Smooth muscle cell (in vitro differentiated cells): ENCODE data around the gene BTBD19. TPM values are rescaled to one million over a fixed set of nuclear protein-coding genes. Genes with fewer than 3 reads are reported as not detected.

Source experiments
- DNase-seq: peaks from one replicate; lab custom pipeline; 2025; ENCODE audit not compliant: unreplicated experiment; lab: John Stamatoyannopoulos, UW
- H2AFZ ChIP-seq: fragments of 200-600 bp; sonication (generic); 2 replicates; pipeline ENCODE4 v1.6.0; 2016; ENCODE audit warnings: antibody characterized with exemption, low read depth, mild to moderate bottlenecking
- H3F3A ChIP-seq: fragments of 200-600 bp; sonication (generic); 2 replicates; pipeline ENCODE4 v1.6.0; 2017; ENCODE audit warnings: antibody characterized with exemption, low read depth
- H3K27ac ChIP-seq: fragments of 200-600 bp; sonication (generic); 2 replicates; pipeline ENCODE4 v1.5.1; 2016; ENCODE audit warnings: low read depth, mild to moderate bottlenecking
- H3K27me3 ChIP-seq: fragments of 200-600 bp; sonication (generic); 2 replicates; pipeline ENCODE4 v1.6.1; 2016; ENCODE audit warnings: low read depth, mild to moderate bottlenecking
- H3K36me3 ChIP-seq: fragments of 200-600 bp; sonication (generic); 2 replicates; pipeline ENCODE4 v1.5.1; 2016; ENCODE audit warnings: low read depth
- H3K4me1 ChIP-seq: fragments of 200-600 bp; sonication (generic); 2 replicates; pipeline ENCODE4 v1.5.1; 2016; ENCODE audit warnings: low read depth
- H3K4me2 ChIP-seq: fragments of 200-600 bp; sonication (generic); 2 replicates; pipeline ENCODE4 v1.6.0; 2016; ENCODE audit warnings: mild to moderate bottlenecking
- H3K4me3 ChIP-seq: fragments of 200-600 bp; sonication (generic); 2 replicates; pipeline ENCODE4 v1.5.1; 2016; ENCODE audit warnings: mild to moderate bottlenecking
- H3K79me2 ChIP-seq: fragments of 200-600 bp; sonication (generic); 2 replicates; pipeline ENCODE4 v1.6.0; 2016; ENCODE audit warnings: low read depth, mild to moderate bottlenecking
- H3K9ac ChIP-seq: fragments of 200-600 bp; sonication (generic); 2 replicates; pipeline ENCODE4 v1.6.0; 2016; ENCODE audit warnings: low read depth
- H3K9me3 ChIP-seq: fragments of 200-600 bp; sonication (generic); replicated peaks from 2 replicates; pipeline ENCODE4 v1.5.1; 2016; ENCODE audit warnings: low read depth
- H4K20me1 ChIP-seq: fragments of 200-600 bp; sonication (generic); 2 replicates; pipeline ENCODE4 v1.6.0; 2016; ENCODE audit warnings: low read depth
- WGBS: methylation state at CpG from one replicate; pipeline ENCODE4 v1.1.7; 2016; ENCODE audit warnings: low lambda C conversion rate; 5-methylcytosine and 5-hydroxymethylcytosine counted together
- polyA plus RNA-seq: library from polyadenylated mRNA; unstranded; fragments of >200 nt; fragmentation: Nextera tagmentation; extraction: Ambion mirVana; gene quantifications from 2 replicates; pipeline ENCODE4 v1.2.1, GENCODE V29; 2016
- total RNA-seq: library from RNA; depleted of rRNA; stranded (reverse); fragments of >200 nt; gene quantifications from 2 replicates; pipeline ENCODE4 v1.2.3, GENCODE V29; 2014
- TF ChIP-seq, protein P1 (sequence below): fragments of 200-600 bp; sonication (generic); IDR thresholded peaks from 2 replicates; pipeline ENCODE4 v1.5.1; 2017; ENCODE audit warnings: borderline replicate concordance, mild to moderate bottlenecking, antibody characterized with exemption; ENCODE audit not compliant: insufficient read depth, poor library complexity, severe bottlenecking

The BTBD19 gene
- total and polyA plus RNA-seq, 2 experiments from 2014 or later = 11.0 to 11.9 TPM

DNA sequence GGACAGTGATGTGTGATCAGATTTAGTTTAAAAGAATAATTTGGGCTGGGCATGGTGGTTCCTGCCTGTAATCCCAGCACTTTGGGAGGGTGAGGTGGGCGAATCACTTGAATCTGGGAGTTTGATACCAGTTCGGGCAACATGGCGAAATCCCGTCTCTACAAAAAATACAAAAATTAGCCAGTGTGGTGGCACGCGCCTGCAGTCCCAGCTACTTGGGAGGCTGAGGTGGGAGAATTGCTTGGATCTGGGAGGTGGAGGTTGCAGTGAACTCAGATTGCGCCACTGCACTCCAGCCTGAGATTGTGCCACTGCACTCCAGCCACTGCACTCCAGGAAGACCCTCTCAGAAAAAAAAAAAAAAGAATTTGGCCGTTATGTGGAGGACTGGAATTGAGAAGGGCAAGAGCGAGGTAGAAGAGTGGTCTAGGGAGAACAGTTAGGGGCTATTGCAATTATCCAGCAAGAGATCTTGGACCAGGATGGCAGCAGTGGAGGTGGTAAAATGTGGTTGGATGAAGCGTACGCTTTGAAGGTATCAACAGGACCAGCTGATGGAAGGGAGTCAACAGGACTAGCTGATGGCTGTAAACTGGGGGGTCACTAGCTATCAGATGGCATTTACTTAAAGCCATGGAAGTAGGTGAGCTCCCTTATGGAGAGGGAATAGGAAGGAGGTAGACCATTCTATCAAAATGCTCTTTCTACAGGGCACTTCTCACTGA is 9.6 kb downstream of the BTBD19 start:
- no peak overlapping the region for H3K4me3 ChIP-seq
- no peaks in the 10 kb centered on the region for H3K27me3 ChIP-seq
- no peak overlapping the region for H3K4me2 ChIP-seq
- H4K20me1 ChIP-seq = peaks cover 5% of the 10 kb centered on the region
- H3K9ac ChIP-seq = no peak overlapping the region
- H2AFZ ChIP-seq = no peak overlapping the region
- no peak for DNase-seq
- peak overlapping the region; percentile 71 for H3K27ac ChIP-seq
- H3K79me2 ChIP-seq = no peaks in the 10 kb centered on the region
- H3K36me3 ChIP-seq = no peaks in the 10 kb centered on the region
- no peaks in the 10 kb centered on the region for H3K9me3 ChIP-seq
- 95% methylated on average over 11 of the region's 11 CpGs for WGBS
- peaks cover 15% of the 10 kb centered on the region for H3K4me1 ChIP-seq
- peaks cover 19% of the 10 kb centered on the region for H3F3A ChIP-seq
- TF ChIP-seq, protein P1, sequence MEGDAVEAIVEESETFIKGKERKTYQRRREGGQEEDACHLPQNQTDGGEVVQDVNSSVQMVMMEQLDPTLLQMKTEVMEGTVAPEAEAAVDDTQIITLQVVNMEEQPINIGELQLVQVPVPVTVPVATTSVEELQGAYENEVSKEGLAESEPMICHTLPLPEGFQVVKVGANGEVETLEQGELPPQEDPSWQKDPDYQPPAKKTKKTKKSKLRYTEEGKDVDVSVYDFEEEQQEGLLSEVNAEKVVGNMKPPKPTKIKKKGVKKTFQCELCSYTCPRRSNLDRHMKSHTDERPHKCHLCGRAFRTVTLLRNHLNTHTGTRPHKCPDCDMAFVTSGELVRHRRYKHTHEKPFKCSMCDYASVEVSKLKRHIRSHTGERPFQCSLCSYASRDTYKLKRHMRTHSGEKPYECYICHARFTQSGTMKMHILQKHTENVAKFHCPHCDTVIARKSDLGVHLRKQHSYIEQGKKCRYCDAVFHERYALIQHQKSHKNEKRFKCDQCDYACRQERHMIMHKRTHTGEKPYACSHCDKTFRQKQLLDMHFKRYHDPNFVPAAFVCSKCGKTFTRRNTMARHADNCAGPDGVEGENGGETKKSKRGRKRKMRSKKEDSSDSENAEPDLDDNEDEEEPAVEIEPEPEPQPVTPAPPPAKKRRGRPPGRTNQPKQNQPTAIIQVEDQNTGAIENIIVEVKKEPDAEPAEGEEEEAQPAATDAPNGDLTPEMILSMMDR = no peak

DNA sequence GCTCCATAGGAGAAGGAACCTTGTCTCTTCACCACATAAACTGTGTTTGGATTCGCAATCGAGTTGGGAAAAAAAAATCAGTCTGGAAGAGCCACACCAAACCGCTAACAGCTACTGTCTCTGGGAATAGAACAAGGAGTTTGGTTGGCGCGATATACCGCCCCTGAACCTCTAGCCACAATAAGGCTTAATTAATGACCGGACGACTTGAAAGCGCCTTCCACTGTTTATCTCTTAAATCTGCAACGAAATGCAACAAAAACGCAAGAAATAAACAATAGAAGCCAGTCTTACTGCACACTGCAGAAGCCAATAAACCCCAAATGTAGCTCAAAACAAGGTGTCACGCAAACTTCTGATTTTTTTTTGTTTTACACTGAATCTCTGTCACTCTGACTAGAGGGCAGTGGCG is 10.9 kb downstream of the BTBD19 start:
- H3K79me2 ChIP-seq = no peaks in the 10 kb centered on the region
- peaks cover 19% of the 10 kb centered on the region for H3F3A ChIP-seq
- WGBS = 11% methylated on average over 13 of the region's 13 CpGs
- H3K36me3 ChIP-seq = no peaks in the 10 kb centered on the region
- H3K4me3 ChIP-seq = peak overlapping the region; percentile 39
- H3K4me1 ChIP-seq = peaks cover 15% of the 10 kb centered on the region
- H2AFZ ChIP-seq = no peak overlapping the region
- H3K27me3 ChIP-seq = no peaks in the 10 kb centered on the region
- DNase-seq = no peak
- peak overlapping the region; percentile 78 for H3K4me2 ChIP-seq
- peak overlapping the region; percentile 7 for H3K9ac ChIP-seq
- H4K20me1 ChIP-seq = no peaks in the 10 kb centered on the region
- no peaks in the 10 kb centered on the region for H3K9me3 ChIP-seq
- H3K27ac ChIP-seq = peak overlapping the region; percentile 71
- TF ChIP-seq, protein P1 = no peak

DNA sequence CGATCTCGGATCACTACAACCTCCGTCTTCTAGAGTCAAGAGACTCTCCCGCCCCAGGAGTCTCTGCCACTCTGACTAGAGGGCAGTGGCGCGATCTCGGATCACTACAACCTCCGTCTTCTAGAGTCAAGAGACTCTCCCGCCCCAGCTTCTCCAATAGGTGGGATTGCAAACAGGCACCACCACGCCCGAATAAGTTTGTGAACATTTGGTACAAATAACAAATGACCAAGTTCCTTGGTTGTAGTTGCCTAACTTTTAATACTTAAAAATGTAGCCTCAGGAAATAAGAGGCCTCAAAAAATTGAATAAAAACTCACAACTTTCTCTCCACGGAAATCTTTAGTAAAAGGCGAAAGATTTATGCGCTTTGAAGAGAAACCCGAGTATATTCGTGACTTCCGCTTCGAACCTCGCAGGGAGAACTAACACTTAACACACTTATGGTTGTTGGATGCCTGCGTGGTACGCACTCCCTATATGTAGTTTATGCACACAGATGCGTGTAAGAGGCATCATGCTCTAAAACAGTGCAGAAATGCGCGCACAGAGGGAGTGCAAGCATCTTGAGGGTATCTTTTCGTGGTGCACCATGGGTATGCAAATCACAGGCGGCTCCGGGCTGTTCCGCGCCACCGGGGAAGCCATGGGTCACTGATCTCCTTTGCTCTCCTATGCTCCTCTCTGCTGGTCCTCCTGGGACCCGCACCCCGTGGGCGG is 11.4 kb downstream of the BTBD19 start:
- WGBS = 2% methylated on average over 33 of the region's 33 CpGs
- no peaks in the 10 kb centered on the region for H3K79me2 ChIP-seq
- peak overlapping the region; percentile 39 for H3K4me3 ChIP-seq
- peak overlapping the region; percentile 78 for H3K4me2 ChIP-seq
- peaks cover 15% of the 10 kb centered on the region for H3K4me1 ChIP-seq
- no peaks in the 10 kb centered on the region for H3K36me3 ChIP-seq
- TF ChIP-seq, protein P1 = no peak
- DNase-seq = no peak
- no peak overlapping the region for H2AFZ ChIP-seq
- H3F3A ChIP-seq = peaks cover 19% of the 10 kb centered on the region
- peak overlapping the region; percentile 71 for H3K27ac ChIP-seq
- H4K20me1 ChIP-seq = no peaks in the 10 kb centered on the region
- H3K27me3 ChIP-seq = no peaks in the 10 kb centered on the region
- peak overlapping the region; percentile 80 for H3K9ac ChIP-seq
- no peaks in the 10 kb centered on the region for H3K9me3 ChIP-seq
